Peyer's patch (tissue), 4 donors: ENCODE data around the gene ZG16. TPM values are rescaled to one million over a fixed set of nuclear protein-coding genes. Genes with fewer than 3 reads are reported as not detected.
"Not testable (repeated sequence)": the region's sequence is repeated elsewhere in the genome, so short reads cannot be mapped to it uniquely, and the experiment has no call there.

Experiments
- DNase-seq, 3 donors: peaks; one replicate each; pipeline ENCODE4 v3.0.0-alpha.2; 2017 to 2019
- H3K27ac ChIP-seq, 4 donors: fragments of 200-600 bp; sonication (generic); one replicate each; pipeline ENCODE4 v1.5.1; 2016 to 2019
- H3K27me3 ChIP-seq, 2 donors: fragments of 200-600 bp; sonication (generic); one replicate each; pipeline ENCODE4 v1.5.1; 2019
- H3K36me3 ChIP-seq, 3 donors: fragments of 200-600 bp; sonication (generic); one replicate each; pipeline ENCODE4 v1.5.1; 2016 to 2019
- H3K4me1 ChIP-seq, 4 donors: fragments of 200-600 bp; sonication (generic); one replicate each; pipeline ENCODE4 v1.5.1; 2016 to 2019
- H3K4me3 ChIP-seq, 4 donors: fragments of 200-600 bp; sonication (generic); 1 replicate in 3 of 4; 2 replicates in 1 of 4; pipeline ENCODE4 v1.5.1; 2016 to 2019; ENCODE audit warnings: mild to moderate bottlenecking in 1 of 4
- H3K9me3 ChIP-seq, 4 donors: fragments of 200-600 bp; sonication (generic); one replicate each; pipeline ENCODE4 v1.5.1; 2016 to 2019; ENCODE audit warnings: mild to moderate bottlenecking in 1 of 4
- POLR2A ChIP-seq, 2 donors: fragments of 450-650 bp; IDR thresholded peaks; one replicate each; pipeline ENCODE4 v1.5.1; 2017; ENCODE audit warnings: antibody characterized with exemption in 2 of 2, mild to moderate bottlenecking in 2 of 2, moderate library complexity in 2 of 2
- total RNA-seq, 4 donors: library from RNA; depleted of rRNA; stranded (reverse); fragments of >200 nt; gene quantifications; one replicate each; pipeline ENCODE4 v1.1.0, GENCODE V29; 2016
- TF ChIP-seq, protein P1 (sequence below), 6 experiments: fragments of 450-650 bp in 4 of 6; fragments of 200-600 bp in 2 of 6; sonication (generic) in 1 of 6; IDR thresholded peaks; one replicate each; pipeline ENCODE4 v1.5.1; 2017 to 2019; ENCODE audit warnings: antibody characterized with exemption in 6 of 6, mild to moderate bottlenecking in 3 of 6, moderate library complexity in 1 of 6

ZG16 gene
- total RNA-seq, 4 donors from 2014 or later: 9.9 to 585 (median 158) TPM

DNA sequence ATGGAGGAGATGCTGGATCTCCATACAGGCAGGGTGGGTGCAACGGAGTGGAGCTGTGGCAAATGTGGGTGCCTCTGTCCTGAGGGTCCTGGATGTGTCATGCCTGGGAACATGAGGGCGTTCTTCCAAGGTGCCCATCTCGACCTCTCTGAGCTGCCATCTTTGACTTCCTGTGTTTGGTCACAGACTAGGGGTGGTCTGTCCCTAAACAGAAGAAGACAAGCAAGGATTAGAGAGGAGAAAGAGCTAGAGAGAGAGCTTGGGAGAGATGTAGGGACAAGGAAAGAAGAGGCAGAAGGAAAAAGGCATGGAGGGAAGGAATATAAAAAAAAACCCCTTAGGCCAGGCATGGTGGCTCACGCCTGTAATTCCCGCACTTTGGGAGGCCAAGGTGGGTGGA, 3.3 kb upstream of the ZG16 start:
- Histone ChIP-seq H3K4me1 (no peaks in the 10 kb centered on the region), H3K27ac (no peak overlapping the region), H3K4me3 (no peak overlapping the region), H3K9me3 (no peaks in the 10 kb centered on the region), H3K27me3 (no peaks in the 10 kb centered on the region), H3K36me3 (peaks cover 0 to 6% (median 0%) of the 10 kb centered on the region in 3 donors)
- DNase-seq: no peak
- TF ChIP-seq POLR2A (IDR thresholded peaks at IDR 0.05): no peak
- TF ChIP-seq, protein P1, sequence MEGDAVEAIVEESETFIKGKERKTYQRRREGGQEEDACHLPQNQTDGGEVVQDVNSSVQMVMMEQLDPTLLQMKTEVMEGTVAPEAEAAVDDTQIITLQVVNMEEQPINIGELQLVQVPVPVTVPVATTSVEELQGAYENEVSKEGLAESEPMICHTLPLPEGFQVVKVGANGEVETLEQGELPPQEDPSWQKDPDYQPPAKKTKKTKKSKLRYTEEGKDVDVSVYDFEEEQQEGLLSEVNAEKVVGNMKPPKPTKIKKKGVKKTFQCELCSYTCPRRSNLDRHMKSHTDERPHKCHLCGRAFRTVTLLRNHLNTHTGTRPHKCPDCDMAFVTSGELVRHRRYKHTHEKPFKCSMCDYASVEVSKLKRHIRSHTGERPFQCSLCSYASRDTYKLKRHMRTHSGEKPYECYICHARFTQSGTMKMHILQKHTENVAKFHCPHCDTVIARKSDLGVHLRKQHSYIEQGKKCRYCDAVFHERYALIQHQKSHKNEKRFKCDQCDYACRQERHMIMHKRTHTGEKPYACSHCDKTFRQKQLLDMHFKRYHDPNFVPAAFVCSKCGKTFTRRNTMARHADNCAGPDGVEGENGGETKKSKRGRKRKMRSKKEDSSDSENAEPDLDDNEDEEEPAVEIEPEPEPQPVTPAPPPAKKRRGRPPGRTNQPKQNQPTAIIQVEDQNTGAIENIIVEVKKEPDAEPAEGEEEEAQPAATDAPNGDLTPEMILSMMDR (IDR thresholded peaks at IDR 0.05): no peak

DNA sequence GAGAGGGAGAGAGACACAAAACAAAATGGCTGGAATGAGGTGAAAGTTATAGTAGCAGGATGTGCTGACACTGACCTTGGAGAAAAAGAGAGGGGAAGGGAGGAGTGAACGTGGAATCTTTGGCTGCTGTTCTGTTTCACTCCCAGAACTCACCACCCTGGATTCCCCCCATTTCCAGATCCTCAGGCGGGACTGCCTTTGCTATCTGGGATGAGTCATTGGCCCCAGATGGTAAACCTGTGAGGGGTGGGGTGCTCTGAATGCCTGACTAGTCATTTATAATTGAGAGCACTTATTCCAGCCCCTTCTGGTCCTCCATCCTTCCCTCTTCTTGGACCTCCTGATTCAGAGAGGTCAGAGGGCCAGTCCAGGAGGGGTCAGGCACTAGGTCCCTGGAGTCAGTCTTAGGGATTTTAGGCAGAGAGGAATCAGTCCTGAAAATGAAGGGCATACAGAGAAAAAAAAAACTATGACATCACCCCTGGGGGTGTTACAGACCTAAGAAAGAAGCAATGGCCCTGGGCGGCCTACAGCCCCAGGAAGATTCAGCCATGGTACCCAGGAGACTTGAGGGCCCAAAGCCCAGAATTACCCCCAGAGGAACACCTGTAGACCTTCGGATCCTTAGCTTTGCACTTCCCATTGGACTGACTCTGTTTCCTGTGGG, 2.2 kb upstream of the ZG16 start:
- Histone ChIP-seq H3K4me3 (no peak overlapping the region), H3K27me3 (no peaks in the 10 kb centered on the region), H3K27ac (peak overlapping the region in 1 of 4 donors; percentile 20), H3K36me3 (peaks cover 0 to 6% (median 0%) of the 10 kb centered on the region in 3 donors), H3K9me3 (no peaks in the 10 kb centered on the region), H3K4me1 (no peaks in the 10 kb centered on the region)
- no peak for DNase-seq
- TF ChIP-seq, protein P1 (IDR thresholded peaks at IDR 0.05): no peak
- TF ChIP-seq POLR2A (IDR thresholded peaks at IDR 0.05): no peak

DNA sequence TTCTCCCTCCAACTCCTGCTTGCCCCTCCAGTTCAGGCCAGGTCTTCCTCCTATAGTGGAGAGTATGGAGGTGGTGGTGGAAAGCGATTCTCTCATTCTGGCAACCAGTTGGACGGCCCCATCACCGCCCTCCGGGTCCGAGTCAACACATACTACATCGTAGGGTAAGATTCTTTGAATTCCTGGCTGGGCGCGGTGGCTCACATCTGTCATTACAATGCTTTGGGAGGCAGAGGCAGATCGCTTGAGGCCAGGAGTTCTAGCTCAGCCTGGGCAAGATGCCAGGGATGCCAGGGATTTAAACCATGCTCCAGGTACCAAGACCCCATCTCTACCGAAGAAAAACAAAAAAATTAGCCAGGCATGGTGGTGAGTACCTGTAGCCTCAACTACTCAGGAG, 1.4 kb downstream of the ZG16 start:
- H3K4me1 ChIP-seq: no peaks in the 10 kb centered on the region
- peaks cover 0 to 6% (median 0%) of the 10 kb centered on the region in 3 donors for H3K36me3 ChIP-seq
- H3K9me3 ChIP-seq: no peaks in the 10 kb centered on the region
- DNase-seq: no peak
- no peaks in the 10 kb centered on the region for H3K27me3 ChIP-seq
- TF ChIP-seq, protein P1 (IDR thresholded peaks at IDR 0.05): no peak
- TF ChIP-seq POLR2A (IDR thresholded peaks at IDR 0.05): no peak
- H3K27ac ChIP-seq: peak overlapping the region in 2 of 4 donors; percentile 34 to 59
- H3K4me3 ChIP-seq: peak overlapping the region in 1 of 4 donors; percentile 16

DNA sequence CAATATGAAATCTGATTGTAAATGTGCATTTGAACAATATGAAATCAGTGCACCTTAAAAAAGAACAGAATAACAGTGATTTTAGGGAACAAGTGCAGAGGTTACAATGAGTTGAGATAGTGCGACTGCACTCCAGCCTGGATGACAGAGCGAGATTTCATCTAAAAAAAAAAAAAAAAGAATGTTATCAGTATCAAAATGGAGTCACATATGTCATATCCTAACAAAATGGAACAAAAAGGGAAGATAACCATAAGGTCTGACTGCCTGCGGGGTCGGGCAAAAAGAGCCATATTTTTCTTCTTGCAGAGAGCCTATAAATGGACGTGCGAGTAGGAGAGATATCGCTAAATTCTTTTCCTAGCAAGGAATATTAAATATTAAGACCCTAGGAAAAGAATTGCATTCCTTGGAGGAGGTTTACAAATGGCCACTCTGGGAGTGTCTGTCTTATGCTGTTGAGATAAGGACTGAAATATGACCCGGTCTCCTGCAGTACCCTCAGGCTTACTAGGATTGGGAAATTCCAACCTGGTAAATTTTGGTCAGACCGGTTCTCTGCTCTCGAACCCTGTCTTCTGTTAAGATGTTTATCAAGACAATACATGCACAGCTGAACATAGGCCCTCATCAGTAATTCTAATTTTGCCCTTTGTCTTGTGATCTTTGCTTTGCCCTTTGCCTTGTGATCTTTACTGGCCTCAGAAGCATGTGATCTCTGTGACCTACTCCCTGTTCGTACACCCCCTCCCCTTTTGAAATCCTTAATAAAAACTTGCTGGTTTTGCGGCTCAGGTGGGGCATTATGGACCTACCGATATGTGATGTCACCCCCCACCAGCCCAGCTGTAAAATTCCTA, 5.3 kb downstream of the ZG16 start:
- H3K27me3 ChIP-seq, H3K4me1 ChIP-seq, DNase-seq, H3K36me3 ChIP-seq, H3K9me3 ChIP-seq, H3K27ac ChIP-seq, H3K4me3 ChIP-seq: not testable (repeated sequence)

DNA sequence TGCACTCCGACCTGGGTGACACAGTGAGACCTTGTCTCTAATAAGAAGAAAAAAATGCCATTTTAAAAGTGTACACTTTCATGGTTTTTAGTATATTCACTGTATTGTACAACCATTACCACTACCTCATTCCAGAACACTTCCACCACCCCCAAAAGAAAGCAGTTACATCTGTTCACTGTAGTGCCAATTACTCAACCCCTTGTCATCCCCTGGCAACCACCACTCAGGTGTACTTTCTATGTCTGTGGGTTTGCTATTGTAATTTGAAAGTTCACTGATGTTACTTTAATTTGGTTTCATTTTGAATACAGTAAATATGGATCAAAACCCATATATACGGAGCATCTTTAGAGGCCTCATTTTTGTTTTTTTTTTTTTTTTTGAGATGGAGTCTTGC, 6.1 kb downstream of the ZG16 start:
- Histone ChIP-seq H3K27ac (no peak overlapping the region), H3K27me3 (no peaks in the 10 kb centered on the region), H3K36me3 (peaks cover 0 to 5% (median 0%) of the 10 kb centered on the region in 3 donors), H3K9me3 (no peaks in the 10 kb centered on the region), H3K4me3 (no peak overlapping the region), H3K4me1 (peaks cover 0 to 5% (median 0%) of the 10 kb centered on the region in 4 donors)
- no peak for DNase-seq
- TF ChIP-seq, protein P1 (IDR thresholded peaks at IDR 0.05): no peak
- no peak for TF ChIP-seq POLR2A (IDR thresholded peaks at IDR 0.05)
